PFSK-1 (cell line): ENCODE results near the gene ZBTB8A.

Experiments
- POLR2AphosphoS5 ChIP-seq: IDR thresholded peaks from 2 replicates; pipeline ENCODE4 v1.6.1; 2012; ENCODE audit warnings: low read depth, mild to moderate bottlenecking, control low read depth, low read length, moderate library complexity
- REST ChIP-seq, 2 experiments: IDR thresholded peaks; 2 replicates each; pipeline versions ENCODE4 v1.6.1 to v1.8.0; 2011 to 2012; ENCODE audit warnings: low read depth in 2 of 2, low read length in 2 of 2, control low read depth in 1 of 2, inconsistent platforms in 1 of 2, mild to moderate bottlenecking in 1 of 2, moderate library complexity in 1 of 2; ENCODE audit not compliant: insufficient read depth in 1 of 2
- SIN3A ChIP-seq: IDR thresholded peaks from 2 replicates; pipeline ENCODE4 v1.6.1; 2012; ENCODE audit warnings: mild to moderate bottlenecking, low read length, moderate library complexity, borderline replicate concordance; ENCODE audit not compliant: insufficient read depth
- TAF1 ChIP-seq: IDR thresholded peaks from 2 replicates; pipeline ENCODE4 v1.6.1; 2012; ENCODE audit warnings: low read length, control low read depth, borderline replicate concordance; ENCODE audit not compliant: insufficient read depth

- TF ChIP-seq REST (IDR thresholded peaks at IDR 0.05; ENCODE audit: insufficient read depth in 1 of 2, low read depth in 2 of 2, low read length in 2 of 2) (no peak), POLR2AphosphoS5 (no peak), TAF1 (no peak), SIN3A (no peak)
Observed at GRCh38 chr1:32554288-32554687, 15.1 kb downstream of the ZBTB8A start.
